ENCODE measurements around the gene USP17L18. TPM values are rescaled to one million over a fixed set of nuclear protein-coding genes. Genes with fewer than 3 reads are reported as not detected.
"Not testable (repeated sequence)": the region's sequence is repeated elsewhere in the genome, so short reads cannot be mapped to it uniquely, and the experiment has no call there.

Gene USP17L18
- not detected in 2 replicates for total RNA-seq (2014; rRNA removed; shearing (Covaris generic))

DNA sequence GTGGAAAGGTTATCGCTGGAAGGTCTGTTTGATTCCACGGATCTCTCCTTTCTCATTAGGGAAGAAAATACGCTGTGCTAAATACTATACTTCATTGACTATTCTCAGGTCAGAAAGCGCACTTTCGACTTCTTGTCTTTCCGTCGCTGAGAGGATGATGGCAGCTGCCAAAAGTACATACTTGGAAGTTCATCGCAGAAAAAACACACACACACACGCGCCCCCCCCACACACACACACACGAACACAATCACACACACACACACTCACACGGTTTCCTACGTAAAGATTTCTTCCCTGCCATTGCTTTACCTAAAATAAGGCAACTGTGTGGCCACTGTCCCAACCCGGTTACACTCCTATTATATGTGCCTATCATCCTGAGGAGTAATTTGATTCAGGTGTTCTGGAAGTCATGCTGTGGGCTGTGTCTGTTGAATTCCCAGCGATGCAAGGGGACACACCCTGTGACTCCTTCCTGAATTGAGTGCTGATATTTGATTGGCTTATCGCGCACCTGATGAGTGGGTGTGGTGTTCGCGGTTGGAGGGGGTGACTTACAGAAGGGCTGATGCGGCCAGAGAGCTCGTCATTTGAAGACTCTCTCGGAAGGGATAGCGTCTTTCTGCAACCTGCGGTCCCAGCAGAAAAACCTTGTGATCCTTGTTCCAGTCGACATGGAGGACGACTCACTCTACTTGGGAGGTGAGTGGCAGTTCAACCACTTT is at the start of gene USP17L18:
TSS of gene USP17L18 (plus strand) at position 678 of the 728 bp plus-strand sequence. CDS start at position 678, 0 bp downstream.
- in situ Hi-C loops (cut with HindIII; ENCODE audit: low sequenced_read_pairs); DNase-seq (ENCODE audit: low spot score): not testable (repeated sequence)

GRCh38 chr4:9210357-9210756 is 38.1 kb upstream of the USP17L18 start, which contains the start of gene USP17L10:
USP17L10 (plus strand) TSS chr4:9210657; CDS start chr4:9210657, 0 bp downstream.
- in situ Hi-C loops (cut with HindIII; ENCODE audit: low sequenced_read_pairs); DNase-seq (ENCODE audit: low spot score): not testable (repeated sequence)

- in situ Hi-C loops (cut with HindIII; ENCODE audit: low sequenced_read_pairs); DNase-seq (ENCODE audit: low spot score): not testable (repeated sequence)
These were observed 33.7 kb upstream of the USP17L18 start for GRCh38 chr4:9214701-9215100.

GRCh38 chr4:9215105-9215504 is 33.3 kb upstream of the USP17L18 start, which contains the start of gene USP17L11:
USP17L11 (plus strand) TSS chr4:9215405; CDS start chr4:9215405, 0 bp downstream.
- in situ Hi-C loops (cut with HindIII; ENCODE audit: low sequenced_read_pairs); DNase-seq (ENCODE audit: low spot score): not testable (repeated sequence)

- in situ Hi-C loops (cut with HindIII; ENCODE audit: low sequenced_read_pairs); DNase-seq (ENCODE audit: low spot score): not testable (repeated sequence)
These were observed 28.6 kb upstream of the USP17L18 start, which contains the start of gene USP17L12 for GRCh38 chr4:9219852-9220251. USP17L12 (plus strand) TSS chr4:9220152; CDS start chr4:9220152, 0 bp downstream.

DNA sequence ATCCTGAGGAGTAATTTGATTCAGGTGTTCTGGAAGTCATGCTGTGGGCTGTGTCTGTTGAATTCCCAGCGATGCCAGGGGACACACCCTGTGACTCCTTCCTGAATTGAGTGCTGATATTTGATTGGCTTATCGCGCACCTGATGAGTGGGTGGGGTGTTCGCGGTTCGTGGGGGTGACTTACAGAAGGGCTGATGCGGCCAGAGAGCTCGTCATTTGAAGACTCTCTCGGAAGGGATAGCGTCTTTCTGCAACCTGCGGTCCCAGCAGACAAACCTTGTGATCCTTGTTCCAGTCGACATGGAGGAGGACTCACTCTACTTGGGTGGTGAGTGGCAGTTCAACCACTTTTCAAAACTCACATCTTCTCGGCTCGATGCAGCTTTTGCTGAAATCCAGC is 23.8 kb upstream of the USP17L18 start, which contains the start of gene USP17L13:
TSS of gene USP17L13 (plus strand) at position 301 of the 400 bp plus-strand sequence. CDS start at position 301, 0 bp downstream.
- DNase-seq (ENCODE audit: low spot score); in situ Hi-C loops (cut with HindIII; ENCODE audit: low sequenced_read_pairs): not testable (repeated sequence)

- in situ Hi-C loops (cut with HindIII; ENCODE audit: low sequenced_read_pairs); DNase-seq (ENCODE audit: low spot score): not testable (repeated sequence)
These were observed 18.2 kb upstream of the USP17L18 start for GRCh38 chr4:9230249-9230648.

GRCh38 chr4:9234085-9234484 is 14.3 kb upstream of the USP17L18 start, which contains the start of gene USP17L15:
USP17L15 (plus strand) TSS chr4:9234385; CDS start chr4:9234385, 0 bp downstream.
- in situ Hi-C loops (cut with HindIII; ENCODE audit: low sequenced_read_pairs); DNase-seq (ENCODE audit: low spot score): not testable (repeated sequence)

- in situ Hi-C loops (cut with HindIII; ENCODE audit: low sequenced_read_pairs) = not testable (repeated sequence)
- peak; percentile 0 for DNase-seq (ENCODE audit: low spot score)
These were observed 10.0 kb upstream of the USP17L18 start for GRCh38 chr4:9238461-9238860.

- in situ Hi-C loops (cut with HindIII; ENCODE audit: low sequenced_read_pairs); DNase-seq (ENCODE audit: low spot score): not testable (repeated sequence)
These were observed 4.9 kb upstream of the USP17L18 start, which contains the start of gene USP17L17 for GRCh38 chr4:9243579-9243978. USP17L17 (plus strand) TSS chr4:9243879; CDS start chr4:9243879, 0 bp downstream.

DNA sequence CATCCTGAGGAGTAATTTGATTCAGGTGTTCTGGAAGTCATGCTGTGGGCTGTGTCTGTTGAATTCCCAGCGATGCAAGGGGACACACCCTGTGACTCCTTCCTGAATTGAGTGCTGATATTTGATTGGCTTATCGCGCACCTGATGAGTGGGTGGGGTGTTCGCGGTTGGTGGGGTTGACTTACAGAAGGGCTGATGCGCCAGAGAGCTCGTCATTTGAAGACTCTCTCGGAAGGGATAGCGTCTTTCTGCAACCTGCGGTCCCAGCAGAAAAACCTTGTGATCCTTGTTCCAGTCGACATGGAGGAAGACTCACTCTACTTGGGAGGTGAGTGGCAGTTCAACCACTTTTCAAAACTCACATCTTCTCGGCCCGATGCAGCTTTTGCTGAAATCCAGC is 4.6 kb downstream of the USP17L18 start, which contains the start of gene USP17L19:
TSS of gene USP17L19 (plus strand) at position 301 of the 400 bp plus-strand sequence. CDS start at position 301, 0 bp downstream.
- DNase-seq (ENCODE audit: low spot score); in situ Hi-C loops (cut with HindIII; ENCODE audit: low sequenced_read_pairs): not testable (repeated sequence)

GRCh38 chr4:9257824-9258223 is 9.4 kb downstream of the USP17L18 start, which contains the start of gene USP17L20:
USP17L20 (plus strand) TSS chr4:9258124; CDS start chr4:9258124, 0 bp downstream.
- in situ Hi-C loops (cut with HindIII; ENCODE audit: low sequenced_read_pairs); DNase-seq (ENCODE audit: low spot score): not testable (repeated sequence)

DNA sequence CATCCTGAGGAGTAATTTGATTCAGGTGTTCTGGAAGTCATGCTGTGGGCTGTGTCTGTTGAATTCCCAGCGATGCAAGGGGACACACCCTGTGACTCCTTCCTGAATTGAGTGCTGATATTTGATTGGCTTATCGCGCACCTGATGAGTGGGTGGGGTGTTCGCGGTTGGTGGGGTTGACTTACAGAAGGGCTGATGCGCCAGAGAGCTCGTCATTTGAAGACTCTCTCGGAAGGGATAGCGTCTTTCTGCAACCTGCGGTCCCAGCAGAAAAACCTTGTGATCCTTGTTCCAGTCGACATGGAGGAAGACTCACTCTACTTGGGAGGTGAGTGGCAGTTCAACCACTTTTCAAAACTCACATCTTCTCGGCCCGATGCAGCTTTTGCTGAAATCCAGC is 14.1 kb downstream of the USP17L18 start, which contains the start of gene USP17L21:
TSS of gene USP17L21 (plus strand) at position 301 of the 400 bp plus-strand sequence. CDS start at position 301, 0 bp downstream.
- DNase-seq (ENCODE audit: low spot score); in situ Hi-C loops (cut with HindIII; ENCODE audit: low sequenced_read_pairs): not testable (repeated sequence)

- in situ Hi-C loops (cut with HindIII; ENCODE audit: low sequenced_read_pairs); DNase-seq (ENCODE audit: low spot score): not testable (repeated sequence)
These were observed 18.9 kb downstream of the USP17L18 start, which contains the start of gene USP17L22 for GRCh38 chr4:9267319-9267718. USP17L22 (plus strand) TSS chr4:9267619; CDS start chr4:9267619, 0 bp downstream.

DNA sequence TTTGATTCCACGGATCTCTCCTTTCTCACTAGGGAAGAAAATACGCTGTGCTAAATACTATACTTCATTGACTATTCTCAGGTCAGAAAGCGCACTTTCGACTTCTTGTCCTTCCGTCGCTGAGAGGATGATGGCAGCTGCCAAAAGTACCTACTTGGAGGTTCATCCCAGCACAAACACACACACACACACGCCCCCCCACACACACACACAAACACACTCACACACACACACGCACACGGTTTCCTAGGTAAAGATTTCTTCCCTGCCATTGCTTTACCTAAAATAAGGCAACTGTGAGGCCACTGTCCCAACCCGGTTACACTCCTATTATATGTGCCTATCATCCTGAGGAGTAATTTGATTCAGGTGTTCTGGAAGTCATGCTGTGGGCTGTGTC is 23.3 kb downstream of the USP17L18 start:
- in situ Hi-C loops (cut with HindIII; ENCODE audit: low sequenced_read_pairs); DNase-seq (ENCODE audit: low spot score): not testable (repeated sequence)

Other genes with a start within 250 kb of the USP17L18 start
- not detected in 2 replicates for gene FAM90A26, start 78.2 kb upstream of the USP17L18 start, total RNA-seq (2014; rRNA removed; shearing (Covaris generic))
- not detected in 2 replicates for gene USP17L10, start 38.0 kb upstream of the USP17L18 start, total RNA-seq (2014; rRNA removed; shearing (Covaris generic))
- gene USP17L11, start 33.2 kb upstream of the USP17L18 start, total RNA-seq (2014; rRNA removed; shearing (Covaris generic)) = not detected in 2 replicates
- gene USP17L12, start 28.5 kb upstream of the USP17L18 start, total RNA-seq (2014; rRNA removed; shearing (Covaris generic)) = not detected in 2 replicates
- gene USP17L13, start 23.7 kb upstream of the USP17L18 start, total RNA-seq (2014; rRNA removed; shearing (Covaris generic)) = not detected in 2 replicates
- gene USP17L15, start 14.2 kb upstream of the USP17L18 start, total RNA-seq (2014; rRNA removed; shearing (Covaris generic)) = not detected in 2 replicates
- not detected in 2 replicates for gene USP17L17, start 4.8 kb upstream of the USP17L18 start, total RNA-seq (2014; rRNA removed; shearing (Covaris generic))
- not detected in 2 replicates for gene USP17L19, start 4.7 kb downstream of the USP17L18 start, total RNA-seq (2014; rRNA removed; shearing (Covaris generic))
- gene USP17L20, start 9.5 kb downstream of the USP17L18 start, total RNA-seq (2014; rRNA removed; shearing (Covaris generic)) = not detected in 2 replicates
- not detected in 2 replicates for gene USP17L21, start 14.2 kb downstream of the USP17L18 start, total RNA-seq (2014; rRNA removed; shearing (Covaris generic))
- gene USP17L22, start 19.0 kb downstream of the USP17L18 start, total RNA-seq (2014; rRNA removed; shearing (Covaris generic)) = not detected in 2 replicates
- not detected in 2 replicates for gene USP17L24, start 76.5 kb downstream of the USP17L18 start, total RNA-seq (2014; rRNA removed; shearing (Covaris generic))
- not detected in 2 replicates for gene USP17L25, start 81.3 kb downstream of the USP17L18 start, total RNA-seq (2014; rRNA removed; shearing (Covaris generic))
- gene USP17L26, start 86.0 kb downstream of the USP17L18 start, total RNA-seq (2014; rRNA removed; shearing (Covaris generic)) = not detected in 2 replicates
- gene USP17L5, start 90.8 kb downstream of the USP17L18 start, total RNA-seq (2014; rRNA removed; shearing (Covaris generic)) = not detected in 2 replicates
- not detected in 2 replicates for gene USP17L27, start 95.5 kb downstream of the USP17L18 start, total RNA-seq (2014; rRNA removed; shearing (Covaris generic))
- gene USP17L28, start 100.3 kb downstream of the USP17L18 start, total RNA-seq (2014; rRNA removed; shearing (Covaris generic)) = not detected in 2 replicates
- not detected in 2 replicates for gene USP17L29, start 105.0 kb downstream of the USP17L18 start, total RNA-seq (2014; rRNA removed; shearing (Covaris generic))
- gene USP17L30, start 114.5 kb downstream of the USP17L18 start, total RNA-seq (2014; rRNA removed; shearing (Covaris generic)) = not detected in 2 replicates
- gene DEFB131A, start 195.8 kb downstream of the USP17L18 start, total RNA-seq (2014; rRNA removed; shearing (Covaris generic)) = not detected in 2 replicates

Measured in G401 (cell line).